Skeletal muscle satellite cell (primary cell): Measurements from ENCODE around the gene NFE2L2. TPM values are rescaled to one million over a fixed set of nuclear protein-coding genes. Genes with fewer than 3 reads are reported as not detected.
"Not testable (repeated sequence)": the region's sequence is repeated elsewhere in the genome, so short reads cannot be mapped to it uniquely, and the experiment has no call there.

Experiments used
- H3K27me3 ChIP-seq: 2 replicates; pipeline ENCODE4 v1.7.0; 2013; ENCODE audit warnings: low read length; ENCODE audit not compliant: control insufficient read depth, insufficient read depth
- H3K36me3 ChIP-seq: 2 replicates; pipeline ENCODE4 v1.7.0; 2013; ENCODE audit warnings: mild to moderate bottlenecking, control low read depth, low read length; ENCODE audit not compliant: insufficient read depth
- H3K4me1 ChIP-seq: 2 replicates; pipeline ENCODE4 v1.7.0; 2013; ENCODE audit warnings: low read length; ENCODE audit not compliant: control insufficient read depth, insufficient read depth
- H3K4me2 ChIP-seq: 2 replicates; pipeline ENCODE4 v1.7.0; 2013; ENCODE audit warnings: mild to moderate bottlenecking, low read length
- H3K4me3 ChIP-seq: 2 replicates; pipeline ENCODE4 v1.7.0; 2013; ENCODE audit warnings: low read length
- H3K9ac ChIP-seq: 2 replicates; pipeline ENCODE4 v1.7.0; 2013; ENCODE audit warnings: mild to moderate bottlenecking, low read depth, low read length, moderate library complexity
- H3K9me3 ChIP-seq: replicated peaks from 2 replicates; pipeline ENCODE4 v1.7.0; 2013; ENCODE audit warnings: mild to moderate bottlenecking, control low read depth, low read length
- total RNA-seq: library from RNA; depleted of rRNA; stranded (reverse); fragments of >200 nt; gene quantifications from 2 replicates; pipeline ENCODE4 v1.2.3, GENCODE V29; 2012; rRNA removed

Gene NFE2L2
- 40.4 and 47.1 TPM in 2 replicates for total RNA-seq

DNA sequence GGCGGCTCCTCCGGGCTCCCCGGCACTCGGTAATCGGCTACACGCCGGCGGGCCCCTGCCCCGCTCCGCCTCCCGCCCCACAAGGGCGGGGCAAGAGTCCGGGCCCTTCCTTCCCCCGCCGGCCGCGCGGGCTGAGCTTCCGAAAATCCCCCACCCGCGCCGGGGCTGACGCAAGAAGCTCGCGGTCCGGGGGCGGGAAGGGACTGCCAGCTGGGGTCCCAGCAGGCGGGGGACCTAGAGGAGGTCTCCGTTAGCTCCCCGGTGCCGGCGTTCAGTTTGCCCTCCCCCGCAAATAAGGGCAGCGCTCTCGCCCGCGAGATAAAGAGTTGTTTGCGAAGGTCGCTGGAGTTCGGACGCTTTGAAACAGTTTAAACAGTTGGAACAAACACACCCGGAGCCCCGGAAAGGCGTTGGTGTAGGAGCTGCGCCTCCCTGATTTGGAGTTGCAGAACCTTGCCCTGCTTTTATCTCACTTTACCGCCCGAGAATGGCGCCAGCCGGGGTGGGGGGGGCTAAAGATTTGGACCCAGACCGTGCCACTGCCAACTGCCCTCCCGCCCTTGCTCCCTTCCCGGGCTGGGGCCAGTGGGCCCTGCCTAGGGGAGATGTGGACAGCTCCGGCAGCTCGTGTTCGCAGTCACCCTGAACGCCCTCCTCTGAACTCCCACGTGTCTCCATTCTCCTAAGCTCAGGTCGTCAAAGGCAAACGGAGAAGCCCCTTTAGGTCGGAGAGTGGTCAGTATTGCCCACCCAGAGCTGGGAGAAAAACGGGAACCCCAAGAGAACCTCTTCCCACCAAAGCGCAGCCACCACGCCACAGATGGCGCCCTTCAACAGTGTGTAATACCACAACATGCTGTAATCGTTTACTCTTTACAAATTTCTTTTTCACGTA, at the start of gene NFE2L2:
Gene NFE2L2 (minus strand): TSS at position 35 of the 895 bp plus-strand sequence. CDS start 151 bp downstream, outside the sequence.
- peaks cover 34% of the 10 kb centered on the region for H3K4me1 ChIP-seq

DNA sequence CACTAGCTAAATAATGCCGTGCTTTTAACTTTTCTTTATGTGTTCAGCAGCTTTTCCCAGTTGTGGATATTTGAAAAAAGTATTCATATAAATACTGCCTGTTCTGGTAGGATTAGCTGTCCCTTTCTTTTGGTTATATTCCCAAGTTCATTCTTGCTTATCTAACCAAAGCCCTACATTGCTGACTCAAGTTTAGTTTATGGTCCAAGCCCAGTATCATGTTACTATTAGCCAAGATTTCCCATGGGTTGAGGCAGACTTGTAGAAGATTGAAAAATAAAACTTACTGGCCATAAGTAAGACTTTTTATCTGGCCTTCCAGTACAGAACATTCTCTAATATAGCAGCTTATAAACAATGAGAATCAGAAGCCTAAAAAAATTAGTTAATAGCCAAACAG, 49.7 kb upstream of the NFE2L2 start:
- Histone ChIP-seq H3K4me3 (no peak overlapping the region), H3K4me2 (peak overlapping the region; percentile 42), H3K27me3 (no peaks in the 10 kb centered on the region), H3K9ac (no peak overlapping the region), H3K36me3 (no peaks in the 10 kb centered on the region), H3K4me1 (peaks cover 17% of the 10 kb centered on the region), H3K9me3 (no peaks in the 10 kb centered on the region)

More for the DNA sequence above, at the start of gene NFE2L2:
- H3K9ac ChIP-seq = peak within 1 kb of the TSS; percentile 98
- no peaks in the 10 kb centered on the region for H3K9me3 ChIP-seq
- no peaks in the 10 kb centered on the region for H3K27me3 ChIP-seq
- no peaks in the 10 kb centered on the region for H3K36me3 ChIP-seq
- peak within 1 kb of the TSS; percentile 99 for H3K4me2 ChIP-seq
- H3K4me3 ChIP-seq = peak within 1 kb of the TSS; percentile 89

DNA sequence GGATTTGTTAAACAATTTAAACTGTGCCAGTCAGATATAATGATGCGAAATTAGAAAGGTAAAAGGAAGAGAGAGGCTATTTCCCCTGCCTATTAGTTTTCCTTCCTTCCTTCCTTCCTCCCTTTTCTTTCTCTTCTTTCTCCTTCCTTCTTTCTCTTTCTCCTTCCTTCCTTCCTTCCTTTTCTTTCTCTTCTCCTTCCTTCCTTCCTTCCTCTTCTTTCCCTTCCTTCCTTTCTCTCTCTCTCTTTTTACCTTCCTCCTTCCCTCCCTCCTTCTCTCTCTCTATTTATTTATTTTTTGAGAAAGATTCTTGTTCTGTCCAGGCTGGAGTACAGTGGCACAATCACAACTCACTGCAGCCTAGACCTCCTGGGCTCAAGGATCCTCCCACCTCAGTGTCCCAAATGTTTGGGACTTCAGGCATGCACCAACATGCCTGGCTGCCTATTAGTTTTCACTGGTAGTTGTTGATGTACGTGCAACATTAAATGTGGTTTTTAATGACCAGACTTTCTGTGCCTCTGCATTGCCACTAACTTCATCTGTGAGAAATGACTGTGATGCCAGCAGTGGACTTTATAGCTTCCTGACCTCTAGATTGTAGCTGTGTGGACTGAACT, 48.7 kb upstream of the NFE2L2 start:
- Histone ChIP-seq H3K4me3 (no peak overlapping the region), H3K36me3 (no peaks in the 10 kb centered on the region), H3K4me1 (peaks cover 17% of the 10 kb centered on the region), H3K9ac (no peak overlapping the region), H3K4me2 (no peak overlapping the region), H3K27me3 (no peaks in the 10 kb centered on the region), H3K9me3 (no peaks in the 10 kb centered on the region)

DNA sequence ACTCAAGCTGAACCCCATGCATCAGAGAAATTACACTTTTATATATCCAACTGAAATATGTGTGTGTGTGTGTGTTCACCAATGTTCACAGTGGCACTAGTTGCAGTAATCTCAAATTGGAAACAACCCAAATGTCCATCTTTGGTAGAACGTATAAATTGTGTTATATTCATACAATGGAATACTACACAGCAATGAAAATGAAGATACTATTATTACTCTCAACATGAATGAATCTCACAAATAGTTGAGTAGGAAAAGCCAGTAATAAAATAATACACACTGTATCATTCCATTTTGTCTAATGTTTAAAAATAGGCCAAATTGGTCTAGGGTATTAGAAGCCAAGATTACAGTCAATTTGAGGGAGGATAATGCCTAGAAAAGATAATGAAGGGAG, 48.0 kb upstream of the NFE2L2 start:
- H3K27me3 ChIP-seq = no peaks in the 10 kb centered on the region
- no peak overlapping the region for H3K4me3 ChIP-seq
- H3K4me1 ChIP-seq = peaks cover 17% of the 10 kb centered on the region
- H3K9me3 ChIP-seq = no peaks in the 10 kb centered on the region
- no peak overlapping the region for H3K4me2 ChIP-seq
- no peaks in the 10 kb centered on the region for H3K36me3 ChIP-seq
- H3K9ac ChIP-seq = no peak overlapping the region

DNA sequence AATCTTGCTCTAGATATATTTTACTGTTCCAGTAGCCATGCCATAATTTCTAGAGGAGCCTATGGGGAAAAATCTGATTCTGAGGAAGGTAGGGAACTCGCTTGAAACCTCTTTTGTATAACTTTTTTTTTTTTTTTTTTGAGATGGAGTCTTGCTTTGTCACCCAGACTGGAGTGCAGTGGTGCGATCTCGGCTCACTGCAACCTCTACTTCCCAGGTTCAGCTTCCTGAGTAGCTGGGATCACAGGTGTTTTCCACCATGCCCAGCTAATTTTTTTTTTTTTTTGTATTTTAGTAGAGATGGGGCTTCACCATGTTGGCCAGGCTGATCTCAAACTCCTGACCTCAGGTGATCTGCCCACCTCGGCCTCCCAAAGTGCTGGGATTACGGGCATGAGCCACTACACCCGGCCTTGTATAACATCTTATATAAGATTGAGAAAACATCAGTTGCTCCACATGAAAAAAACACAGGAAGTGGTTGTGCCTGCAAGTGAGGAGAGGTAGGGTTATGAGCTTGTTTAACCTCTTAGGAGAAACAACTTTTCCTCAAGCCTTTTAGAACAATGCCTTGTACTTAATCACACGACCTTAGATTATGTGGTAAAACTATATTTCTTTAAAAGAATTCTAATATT, 45.3 kb upstream of the NFE2L2 start:
- H3K27me3 ChIP-seq, H3K9me3 ChIP-seq, H3K9ac ChIP-seq, H3K4me3 ChIP-seq, H3K4me2 ChIP-seq, H3K36me3 ChIP-seq: not testable (repeated sequence)
- peaks cover 16% of the 10 kb centered on the region for H3K4me1 ChIP-seq

DNA sequence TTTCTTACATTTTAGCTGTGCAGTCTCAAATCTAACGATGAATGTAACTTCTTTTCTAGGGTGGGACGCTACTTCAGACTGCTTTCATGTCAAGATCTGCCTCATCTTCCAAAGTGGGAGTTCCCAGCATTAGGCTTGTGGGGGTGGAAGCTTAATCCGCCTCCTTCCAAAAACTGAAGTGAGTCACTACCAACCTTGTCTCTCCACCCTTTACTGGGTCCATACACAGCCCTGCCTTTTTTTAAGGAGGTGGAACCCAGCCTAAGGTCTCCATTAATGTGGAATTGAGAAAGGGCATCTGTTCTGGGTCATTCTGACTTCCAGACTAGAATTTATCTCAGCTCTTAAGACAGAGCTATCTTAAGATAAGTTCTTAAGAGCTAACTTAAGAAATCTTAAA, 42.0 kb upstream of the NFE2L2 start:
- no peak overlapping the region for H3K4me3 ChIP-seq

DNA sequence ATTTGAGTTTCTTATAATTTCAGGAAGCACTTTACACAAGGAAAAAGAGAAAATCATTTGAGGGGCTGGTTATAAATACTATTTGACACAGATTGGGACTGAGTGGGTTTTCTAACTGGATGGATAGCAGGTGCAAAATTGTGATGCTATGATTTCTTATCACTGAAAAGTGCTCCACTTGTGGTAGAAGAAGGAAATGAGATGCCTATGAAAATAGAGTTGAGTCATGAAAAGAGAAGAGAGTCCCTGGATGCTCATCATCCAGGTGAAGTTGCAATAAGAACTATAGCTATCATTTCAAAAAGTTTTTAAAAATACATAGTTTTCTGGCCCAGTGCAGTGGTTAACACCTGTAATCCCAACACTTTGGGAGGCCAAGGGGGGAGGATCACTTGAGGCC, 39.4 kb upstream of the NFE2L2 start:
- H3K27me3 ChIP-seq = no peaks in the 10 kb centered on the region
- no peaks in the 10 kb centered on the region for H3K9me3 ChIP-seq
- no peak overlapping the region for H3K4me2 ChIP-seq
- H3K4me3 ChIP-seq = no peak overlapping the region
- no peaks in the 10 kb centered on the region for H3K36me3 ChIP-seq
- no peak overlapping the region for H3K9ac ChIP-seq
- H3K4me1 ChIP-seq = no peaks in the 10 kb centered on the region

More for the DNA sequence above, 42.0 kb upstream of the NFE2L2 start:
- H3K4me1 ChIP-seq = no peaks in the 10 kb centered on the region
- no peaks in the 10 kb centered on the region for H3K36me3 ChIP-seq
- no peak overlapping the region for H3K9ac ChIP-seq
- no peaks in the 10 kb centered on the region for H3K27me3 ChIP-seq
- no peaks in the 10 kb centered on the region for H3K9me3 ChIP-seq
- no peak overlapping the region for H3K4me2 ChIP-seq

DNA sequence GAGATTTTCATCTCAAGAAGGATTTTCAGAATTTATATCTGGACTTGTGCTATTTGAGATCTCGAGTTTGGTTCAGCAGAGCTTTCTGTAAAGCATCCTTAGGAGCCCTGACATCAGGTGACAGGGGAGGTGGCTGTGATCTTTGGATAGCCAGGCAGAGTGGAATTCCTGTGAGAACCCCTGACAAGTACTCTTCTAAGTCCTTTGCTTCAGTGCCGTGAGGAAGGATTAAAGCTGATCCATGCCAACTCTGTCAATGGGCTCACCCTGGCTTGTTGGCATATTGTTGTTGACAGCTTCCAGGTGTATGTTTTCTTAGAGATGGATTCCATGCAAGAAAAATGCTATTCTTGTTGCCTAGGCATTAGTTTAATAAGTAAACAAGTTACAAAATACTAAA, 38.0 kb upstream of the NFE2L2 start:
- H3K4me1 ChIP-seq = no peaks in the 10 kb centered on the region
- no peak overlapping the region for H3K4me3 ChIP-seq
- no peaks in the 10 kb centered on the region for H3K36me3 ChIP-seq
- H3K9me3 ChIP-seq = no peaks in the 10 kb centered on the region
- H3K9ac ChIP-seq = no peak overlapping the region
- H3K27me3 ChIP-seq = no peaks in the 10 kb centered on the region
- no peak overlapping the region for H3K4me2 ChIP-seq

DNA sequence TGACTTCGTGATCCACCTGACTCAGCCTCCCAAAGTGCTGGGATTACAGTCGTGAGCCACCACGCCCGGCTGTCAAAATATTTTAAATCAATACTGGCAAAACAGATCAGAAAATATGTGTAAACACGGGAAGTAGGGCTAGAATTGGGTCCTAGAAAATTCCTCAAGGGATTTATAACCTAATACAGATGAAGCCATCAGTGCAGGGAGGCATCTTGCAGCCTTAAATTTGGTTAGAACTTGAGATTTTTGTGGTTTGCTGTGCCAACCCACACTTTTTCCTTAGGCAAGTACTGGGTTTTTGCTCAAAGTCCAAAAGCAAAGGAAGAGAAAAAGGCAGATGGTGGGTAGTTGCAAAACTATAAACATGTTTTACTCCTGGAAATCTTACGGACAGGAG, 33.7 kb upstream of the NFE2L2 start:
- Histone ChIP-seq H3K27me3 (no peaks in the 10 kb centered on the region), H3K4me1 (peaks cover 4% of the 10 kb centered on the region), H3K36me3 (no peaks in the 10 kb centered on the region), H3K9ac (no peak overlapping the region), H3K9me3 (no peaks in the 10 kb centered on the region), H3K4me2 (no peak overlapping the region), H3K4me3 (no peak overlapping the region)

DNA sequence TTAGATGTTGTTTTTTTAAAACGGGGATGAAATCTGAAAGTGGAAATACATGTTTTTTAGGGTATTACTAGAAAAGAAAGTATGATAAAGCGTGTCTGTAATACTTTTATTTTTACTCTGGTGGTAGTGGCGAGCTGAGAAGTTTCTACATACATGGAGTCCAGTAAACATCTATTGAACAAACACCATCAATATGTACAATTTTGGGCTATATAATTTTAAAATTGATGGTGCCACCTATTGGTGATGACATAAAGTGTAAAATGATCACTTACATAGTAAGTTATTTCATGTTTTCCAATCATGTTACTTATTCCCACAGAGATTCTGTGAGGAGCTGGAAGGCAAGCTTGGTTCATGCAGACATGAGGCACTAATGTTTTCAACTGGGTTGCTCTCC, 31.5 kb upstream of the NFE2L2 start:
- no peaks in the 10 kb centered on the region for H3K36me3 ChIP-seq
- no peak overlapping the region for H3K9ac ChIP-seq
- H3K4me1 ChIP-seq = peaks cover 4% of the 10 kb centered on the region
- no peaks in the 10 kb centered on the region for H3K9me3 ChIP-seq
- no peak overlapping the region for H3K4me3 ChIP-seq
- H3K4me2 ChIP-seq = no peak overlapping the region
- H3K27me3 ChIP-seq = no peaks in the 10 kb centered on the region

DNA sequence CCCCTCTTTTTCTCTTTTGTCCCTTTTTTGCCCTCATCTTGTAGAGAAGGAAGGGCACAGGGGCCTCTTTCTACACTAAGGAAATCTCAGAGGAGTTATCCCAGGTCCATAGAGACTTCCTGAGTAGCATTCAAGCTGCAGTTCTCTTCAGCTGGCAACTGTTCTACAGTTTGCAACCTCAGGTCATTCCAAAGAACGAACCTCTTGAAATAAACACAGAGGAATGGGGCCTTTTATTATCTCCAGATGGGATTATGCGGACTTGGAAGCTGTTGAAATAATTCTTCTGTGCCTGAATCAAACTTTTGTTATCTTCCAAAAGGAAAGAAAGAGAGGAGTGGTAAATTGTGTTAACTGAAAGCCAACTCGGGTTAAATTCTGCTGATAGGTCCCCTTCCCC, 31.0 kb upstream of the NFE2L2 start:
- H3K36me3 ChIP-seq = no peaks in the 10 kb centered on the region
- H3K9me3 ChIP-seq = no peaks in the 10 kb centered on the region
- H3K27me3 ChIP-seq = no peaks in the 10 kb centered on the region
- peaks cover 4% of the 10 kb centered on the region for H3K4me1 ChIP-seq
- no peak overlapping the region for H3K9ac ChIP-seq
- H3K4me3 ChIP-seq = no peak overlapping the region
- H3K4me2 ChIP-seq = no peak overlapping the region
